ENCODE measurements around the gene GM2A. TPM values are rescaled to one million over a fixed set of nuclear protein-coding genes. Genes with fewer than 3 reads are reported as not detected.
A peak's percentile ranks its signal among the peaks of the same experiment; 100 is the strongest.
"Not testable (repeated sequence)": the region's sequence is repeated elsewhere in the genome, so short reads cannot be mapped to it uniquely, and the experiment has no call there.

Gene GM2A
- total RNA-seq, 3 donors from 2014 or later, result 8.1 to 9.9 (median 9.0) TPM

GRCh38 chr5:151222054-151222789 lies 30.8 kb upstream of the GM2A start:
- peak overlapping the region; percentile 89 for H3K4me3 Mint-ChIP-seq
- H3K4me1 Mint-ChIP-seq (ENCODE audit: low read depth), result peaks cover 73% of the 10 kb centered on the region
- H3K36me3 Mint-ChIP-seq (ENCODE audit: insufficient read depth), result peaks cover 15% of the 10 kb centered on the region
- H3K9me3 Mint-ChIP-seq, result no peaks in the 10 kb centered on the region
- no peak for DNase-seq
- peak in 1 of 2 donors; percentile 23 for ATAC-seq
- no peaks in the 10 kb centered on the region for H3K27me3 Mint-ChIP-seq (ENCODE audit: low read depth)

- peaks cover 10% of the 10 kb centered on the region for H3K36me3 Mint-ChIP-seq (ENCODE audit: insufficient read depth)
- no peaks in the 10 kb centered on the region for H3K27me3 Mint-ChIP-seq (ENCODE audit: low read depth)
- ATAC-seq, result peak; percentile 63 to 70
Measured at GRCh38 chr5:151222790-151223446, 30.1 kb upstream of the GM2A start.

GRCh38 chr5:151223447-151224264 lies 29.3 kb upstream of the GM2A start, which contains the start of gene CCDC69:
Gene CCDC69 (minus strand): TSS chr5:151224092. CDS start chr5:151223970, 122 bp downstream.
- Mint-ChIP-seq H3K4me1 (ENCODE audit: low read depth) (peaks cover 59% of the 10 kb centered on the region), H3K36me3 (ENCODE audit: insufficient read depth) (peaks cover 9% of the 10 kb centered on the region), H3K27me3 (ENCODE audit: low read depth) (no peaks in the 10 kb centered on the region), H3K9me3 (no peaks in the 10 kb centered on the region), H3K4me3 (peak within 1 kb of the TSS; percentile 89)
- peak; percentile 43 for DNase-seq
- peak; percentile 72 to 73 for ATAC-seq

More at GRCh38 chr5:151222790-151223446, 30.1 kb upstream of the GM2A start:
- DNase-seq, result no peak
- H3K4me3 Mint-ChIP-seq, result peak overlapping the region; percentile 89
- no peaks in the 10 kb centered on the region for H3K9me3 Mint-ChIP-seq
- peaks cover 66% of the 10 kb centered on the region for H3K4me1 Mint-ChIP-seq (ENCODE audit: low read depth)

- H3K9me3 Mint-ChIP-seq, result no peaks in the 10 kb centered on the region
- peaks cover 52% of the 10 kb centered on the region for H3K4me1 Mint-ChIP-seq (ENCODE audit: low read depth)
- no peak for DNase-seq
- no peak for ATAC-seq
- peak overlapping the region; percentile 89 for H3K4me3 Mint-ChIP-seq
- no peaks in the 10 kb centered on the region for H3K27me3 Mint-ChIP-seq (ENCODE audit: low read depth)
- H3K36me3 Mint-ChIP-seq (ENCODE audit: insufficient read depth), result peaks cover 7% of the 10 kb centered on the region
Measured at GRCh38 chr5:151224372-151224771, 28.6 kb upstream of the GM2A start.

GRCh38 chr5:151225071-151225470 lies 27.9 kb upstream of the GM2A start:
- H3K4me3 Mint-ChIP-seq, result peak overlapping the region; percentile 71
- H3K27me3 Mint-ChIP-seq (ENCODE audit: low read depth), result no peaks in the 10 kb centered on the region
- DNase-seq (no peak), ATAC-seq (no peak)
- peaks cover 5% of the 10 kb centered on the region for H3K36me3 Mint-ChIP-seq (ENCODE audit: insufficient read depth)
- H3K9me3 Mint-ChIP-seq, result no peaks in the 10 kb centered on the region
- H3K4me1 Mint-ChIP-seq (ENCODE audit: low read depth), result peaks cover 46% of the 10 kb centered on the region

GRCh38 chr5:151225475-151225874 lies 27.5 kb upstream of the GM2A start:
- ATAC-seq, result no peak

GRCh38 chr5:151227918-151228447 lies 25.0 kb upstream of the GM2A start:
- no peaks in the 10 kb centered on the region for H3K9me3 Mint-ChIP-seq
- H3K27me3 Mint-ChIP-seq (ENCODE audit: low read depth), result no peaks in the 10 kb centered on the region
- no peaks in the 10 kb centered on the region for H3K36me3 Mint-ChIP-seq (ENCODE audit: insufficient read depth)
- no peak for ATAC-seq
- H3K4me1 Mint-ChIP-seq (ENCODE audit: low read depth), result peaks cover 17% of the 10 kb centered on the region
- DNase-seq, result no peak
- H3K4me3 Mint-ChIP-seq, result no peak overlapping the region

More at GRCh38 chr5:151225475-151225874, 27.5 kb upstream of the GM2A start:
- Mint-ChIP-seq H3K36me3 (ENCODE audit: insufficient read depth) (peaks cover 5% of the 10 kb centered on the region), H3K4me3 (peak overlapping the region; percentile 71), H3K27me3 (ENCODE audit: low read depth) (no peaks in the 10 kb centered on the region), H3K9me3 (no peaks in the 10 kb centered on the region), H3K4me1 (ENCODE audit: low read depth) (peaks cover 42% of the 10 kb centered on the region)
- no peak for DNase-seq

GRCh38 chr5:151228986-151229385 lies 24.0 kb upstream of the GM2A start:
- H3K4me3 Mint-ChIP-seq, result no peak overlapping the region
- no peak for ATAC-seq
- peaks cover 14% of the 10 kb centered on the region for H3K4me1 Mint-ChIP-seq (ENCODE audit: low read depth)
- H3K36me3 Mint-ChIP-seq (ENCODE audit: insufficient read depth), result no peaks in the 10 kb centered on the region
- H3K27me3 Mint-ChIP-seq (ENCODE audit: low read depth), result no peaks in the 10 kb centered on the region
- DNase-seq, result no peak
- no peaks in the 10 kb centered on the region for H3K9me3 Mint-ChIP-seq

- DNase-seq (no peak), ATAC-seq (no peak)
- no peaks in the 10 kb centered on the region for H3K27me3 Mint-ChIP-seq (ENCODE audit: low read depth)
- no peak overlapping the region for H3K4me3 Mint-ChIP-seq
- H3K36me3 Mint-ChIP-seq (ENCODE audit: insufficient read depth), result no peaks in the 10 kb centered on the region
- no peaks in the 10 kb centered on the region for H3K9me3 Mint-ChIP-seq
- H3K4me1 Mint-ChIP-seq (ENCODE audit: low read depth), result peaks cover 10% of the 10 kb centered on the region
Measured at GRCh38 chr5:151230048-151230680, 22.8 kb upstream of the GM2A start.

GRCh38 chr5:151231359-151231758 lies 21.6 kb upstream of the GM2A start:
- ATAC-seq (no peak), DNase-seq (no peak)
- peaks cover 11% of the 10 kb centered on the region for H3K4me1 Mint-ChIP-seq (ENCODE audit: low read depth)
- no peaks in the 10 kb centered on the region for H3K36me3 Mint-ChIP-seq (ENCODE audit: insufficient read depth)
- no peaks in the 10 kb centered on the region for H3K27me3 Mint-ChIP-seq (ENCODE audit: low read depth)
- no peak overlapping the region for H3K4me3 Mint-ChIP-seq
- H3K9me3 Mint-ChIP-seq, result no peaks in the 10 kb centered on the region

GRCh38 chr5:151233616-151234085 lies 19.3 kb upstream of the GM2A start:
- no peak for DNase-seq
- peaks cover 11% of the 10 kb centered on the region for H3K4me1 Mint-ChIP-seq (ENCODE audit: low read depth)
- no peaks in the 10 kb centered on the region for H3K36me3 Mint-ChIP-seq (ENCODE audit: insufficient read depth)

GRCh38 chr5:151234476-151235238 lies 18.3 kb upstream of the GM2A start:
- DNase-seq (no peak), ATAC-seq (peak in 1 of 2 donors; percentile 60)
- Mint-ChIP-seq H3K36me3 (ENCODE audit: insufficient read depth) (no peaks in the 10 kb centered on the region), H3K9me3 (no peaks in the 10 kb centered on the region), H3K27me3 (ENCODE audit: low read depth) (no peaks in the 10 kb centered on the region), H3K4me3 (no peak overlapping the region), H3K4me1 (ENCODE audit: low read depth) (peaks cover 11% of the 10 kb centered on the region)

More at GRCh38 chr5:151233616-151234085, 19.3 kb upstream of the GM2A start:
- H3K27me3 Mint-ChIP-seq (ENCODE audit: low read depth), result no peaks in the 10 kb centered on the region
- no peak for ATAC-seq
- no peak overlapping the region for H3K4me3 Mint-ChIP-seq
- H3K9me3 Mint-ChIP-seq, result no peaks in the 10 kb centered on the region

GRCh38 chr5:151235239-151235571 lies 17.8 kb upstream of the GM2A start:
- DNase-seq; H3K36me3 Mint-ChIP-seq (ENCODE audit: insufficient read depth); H3K9me3 Mint-ChIP-seq; ATAC-seq; H3K27me3 Mint-ChIP-seq (ENCODE audit: low read depth); H3K4me3 Mint-ChIP-seq: not testable (repeated sequence)
- peaks cover 11% of the 10 kb centered on the region for H3K4me1 Mint-ChIP-seq (ENCODE audit: low read depth)

Data from activated T-cell treated with anti-CD3 and anti-CD28 coated beads, Interleukin-2, amount 50 U/mL, for 4 hours (primary cell).